HK-2 (cell line): Measurements from ENCODE around the gene ST3GAL3.

Experiments used
- DNase-seq: peaks from one replicate; pipeline ENCODE4 v3.0.0-alpha.2; 2018; ENCODE audit not compliant: unreplicated experiment

Gene ST3GAL3

GRCh38 chr1:43980255-43981134, 273.2 kb downstream of the ST3GAL3 start:
- DNase-seq, result no peak
